Activated effector memory CD4-positive, alpha-beta T cell treated with Interleukin-2 at 50 U/mL for 16 hours (primary cell): ENCODE data around the gene FAM135A.
"Not testable (repeated sequence)": the region's sequence is repeated elsewhere in the genome, so short reads cannot be mapped to it uniquely, and the experiment has no call there.

ENCODE experiments used
- DNase-seq: peaks from one replicate; pipeline ENCODE4 v3.0.0-alpha.2; 2020

Gene FAM135A

GRCh38 chr6:70470016-70470415, 56.7 kb downstream of the FAM135A start:
- no peak for DNase-seq

- not testable (repeated sequence) for DNase-seq
These were observed 57.2 kb downstream of the FAM135A start for GRCh38 chr6:70470510-70470909.

- no peak for DNase-seq
These were observed 61.4 kb downstream of the FAM135A start for GRCh38 chr6:70474751-70475150.

- DNase-seq, result no peak
These were observed 65.9 kb downstream of the FAM135A start for GRCh38 chr6:70479236-70479635.

GRCh38 chr6:70486638-70487037, 73.3 kb downstream of the FAM135A start:
- DNase-seq, result not testable (repeated sequence)

GRCh38 chr6:70489364-70489763, 76.1 kb downstream of the FAM135A start:
- no peak for DNase-seq

- DNase-seq, result no peak
These were observed 81.5 kb downstream of the FAM135A start for GRCh38 chr6:70494833-70495232.

- DNase-seq, result not testable (repeated sequence)
These were observed 82.5 kb downstream of the FAM135A start for GRCh38 chr6:70495790-70496189.

GRCh38 chr6:70502484-70502883, 89.2 kb downstream of the FAM135A start:
- no peak for DNase-seq

- no peak for DNase-seq
These were observed 90.6 kb downstream of the FAM135A start for GRCh38 chr6:70503813-70504465.

- no peak for DNase-seq
These were observed 93.0 kb downstream of the FAM135A start for GRCh38 chr6:70506321-70506720.

GRCh38 chr6:70507161-70507560, 93.9 kb downstream of the FAM135A start:
- no peak for DNase-seq

GRCh38 chr6:70508953-70509352, 95.6 kb downstream of the FAM135A start:
- DNase-seq, result no peak

GRCh38 chr6:70510600-70510999, 97.3 kb downstream of the FAM135A start:
- DNase-seq, result no peak

- no peak for DNase-seq
These were observed 105.4 kb downstream of the FAM135A start for GRCh38 chr6:70518723-70519122.

- DNase-seq, result no peak
These were observed 107.3 kb downstream of the FAM135A start for GRCh38 chr6:70520575-70520974.

GRCh38 chr6:70524721-70525286, 111.5 kb downstream of the FAM135A start:
- no peak for DNase-seq

- no peak for DNase-seq
These were observed 113.9 kb downstream of the FAM135A start for GRCh38 chr6:70527071-70527737.

GRCh38 chr6:70530023-70530422, 116.7 kb downstream of the FAM135A start:
- DNase-seq, result no peak

- no peak for DNase-seq
These were observed 117.8 kb downstream of the FAM135A start for GRCh38 chr6:70531133-70531532.

GRCh38 chr6:70537266-70537665, 124.0 kb downstream of the FAM135A start:
- no peak for DNase-seq

GRCh38 chr6:70538376-70538775, 125.1 kb downstream of the FAM135A start:
- no peak for DNase-seq

- DNase-seq, result no peak
These were observed 134.0 kb downstream of the FAM135A start for GRCh38 chr6:70547313-70547712.

GRCh38 chr6:70547905-70548304, 134.6 kb downstream of the FAM135A start:
- DNase-seq, result no peak
